CD1c-positive myeloid dendritic cell (primary cell): ENCODE results near the gene CASP8AP2.
"Not testable (repeated sequence)": the region's sequence is repeated elsewhere in the genome, so short reads cannot be mapped to it uniquely, and the experiment has no call there.

Experiments used
- DNase-seq: peaks from one replicate; pipeline ENCODE4 v3.0.0-alpha.2; 2016; ENCODE audit errors: extremely low spot score

Gene CASP8AP2

DNA sequence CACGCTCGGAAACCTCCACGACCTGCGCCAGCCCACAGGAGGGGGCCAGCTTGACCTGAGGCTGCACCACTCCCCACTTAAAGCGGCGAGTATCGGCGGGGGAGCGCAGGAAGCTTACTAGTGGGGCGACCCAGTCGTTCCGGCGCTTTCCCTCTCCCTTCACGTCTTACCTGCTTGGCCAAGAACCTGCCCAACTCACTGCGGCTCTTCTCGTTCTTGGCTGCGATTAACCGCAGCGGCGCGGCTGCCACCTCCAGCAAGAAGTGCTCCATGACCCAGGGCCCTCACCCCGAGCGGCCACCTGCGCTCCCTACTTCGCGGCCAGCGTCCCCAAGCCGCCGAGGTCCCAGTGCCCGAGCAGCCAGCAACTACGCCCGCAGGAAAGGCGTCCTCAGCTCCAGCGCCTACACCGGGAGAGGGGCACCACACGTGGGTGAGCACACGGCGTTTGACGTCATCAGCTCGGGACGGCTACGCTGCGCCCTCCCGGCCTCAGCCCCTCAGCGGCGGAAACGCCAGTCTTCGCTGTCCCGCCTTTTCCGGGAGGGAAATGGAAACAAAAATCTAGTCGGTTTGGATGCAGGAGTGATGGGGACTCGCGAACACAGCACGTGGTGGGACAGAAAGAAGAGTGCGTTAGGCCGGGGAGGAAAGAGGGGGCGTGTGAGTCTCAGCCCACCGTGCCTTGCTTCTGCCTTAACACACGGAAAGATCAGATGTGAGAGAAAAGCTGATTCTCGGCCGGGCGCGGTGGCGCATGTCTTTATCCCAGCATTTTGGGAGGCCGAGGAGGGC, 10.1 kb upstream of the CASP8AP2 start, which contains the start of gene MDN1:
TSS of gene MDN1 (minus strand) at position 459 of the 795 bp plus-strand sequence. CDS start at position 272, 187 bp downstream.
- DNase-seq, result peak; percentile 97

DNA sequence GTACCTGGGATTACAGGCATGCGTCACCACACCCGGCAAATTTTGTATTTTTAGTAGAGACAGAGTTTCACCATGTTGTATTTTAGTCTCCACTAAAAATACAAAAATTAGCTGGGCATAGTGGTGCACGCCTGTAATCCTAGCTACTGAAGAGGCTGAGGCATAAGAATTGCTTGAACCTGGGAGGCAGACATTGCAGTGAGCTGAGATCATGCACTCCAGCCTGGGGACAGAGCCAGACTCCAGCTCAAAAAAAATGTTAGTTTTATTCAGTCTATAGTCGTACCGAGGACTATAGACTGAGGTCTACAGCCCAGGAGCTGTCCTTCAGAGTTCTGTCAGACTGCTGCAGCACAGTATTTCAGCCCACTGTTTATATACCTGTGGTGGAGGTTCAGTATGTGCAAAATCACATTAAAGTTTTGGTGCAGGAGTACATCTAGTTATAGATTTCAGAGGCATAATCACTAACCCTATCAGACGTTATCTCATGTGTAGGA, 3.6 kb upstream of the CASP8AP2 start:
- no peak for DNase-seq

DNA sequence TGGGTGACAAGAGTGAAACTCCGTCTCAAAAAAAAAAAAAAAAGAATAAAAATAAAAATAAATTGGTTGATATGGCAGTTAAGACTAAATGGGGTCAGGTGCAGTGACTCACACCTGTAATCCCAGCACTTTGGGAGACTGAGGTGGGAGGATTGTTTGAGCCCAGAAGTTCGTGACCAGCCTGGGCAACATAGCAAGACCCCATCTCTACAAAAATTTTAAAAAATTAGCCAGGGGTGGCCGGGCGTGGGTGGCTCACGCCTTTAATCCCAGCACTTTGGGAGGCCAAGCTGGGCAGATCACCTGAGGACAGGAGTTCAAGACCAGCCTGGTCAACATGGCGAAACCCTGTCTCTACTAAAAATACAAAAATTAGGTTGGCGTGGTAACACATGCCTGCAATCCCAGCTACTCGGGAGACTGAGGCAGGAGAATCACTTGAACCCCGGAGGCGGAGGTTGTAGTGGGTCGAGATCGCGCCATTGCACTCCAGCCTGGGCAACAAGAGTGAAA, 1.1 kb upstream of the CASP8AP2 start:
- not testable (repeated sequence) for DNase-seq

DNA sequence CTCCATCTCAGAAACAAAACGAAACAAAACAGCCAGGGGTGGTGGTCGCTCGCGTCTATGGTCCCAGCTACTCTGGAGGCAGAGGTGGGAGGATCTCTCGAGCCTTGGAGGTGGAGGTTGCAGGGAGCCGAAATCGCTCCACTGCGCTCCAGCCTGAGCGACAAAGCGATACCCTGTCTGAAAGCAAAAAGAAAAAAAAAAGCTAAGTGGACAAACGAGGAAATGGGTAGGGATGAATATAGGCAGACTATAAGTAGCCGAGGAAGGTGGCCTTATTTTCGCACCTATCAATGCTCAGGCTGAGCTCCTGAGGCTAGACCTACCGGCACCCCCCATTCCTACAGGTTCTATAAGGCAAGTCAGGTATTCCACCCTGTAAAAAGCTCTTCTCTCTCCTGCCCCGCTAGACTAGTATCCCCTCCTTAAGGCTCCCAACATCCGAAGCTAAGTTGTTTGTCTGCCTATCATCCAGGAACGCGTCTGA, 650 bp upstream of the CASP8AP2 start:
- no peak for DNase-seq

DNA sequence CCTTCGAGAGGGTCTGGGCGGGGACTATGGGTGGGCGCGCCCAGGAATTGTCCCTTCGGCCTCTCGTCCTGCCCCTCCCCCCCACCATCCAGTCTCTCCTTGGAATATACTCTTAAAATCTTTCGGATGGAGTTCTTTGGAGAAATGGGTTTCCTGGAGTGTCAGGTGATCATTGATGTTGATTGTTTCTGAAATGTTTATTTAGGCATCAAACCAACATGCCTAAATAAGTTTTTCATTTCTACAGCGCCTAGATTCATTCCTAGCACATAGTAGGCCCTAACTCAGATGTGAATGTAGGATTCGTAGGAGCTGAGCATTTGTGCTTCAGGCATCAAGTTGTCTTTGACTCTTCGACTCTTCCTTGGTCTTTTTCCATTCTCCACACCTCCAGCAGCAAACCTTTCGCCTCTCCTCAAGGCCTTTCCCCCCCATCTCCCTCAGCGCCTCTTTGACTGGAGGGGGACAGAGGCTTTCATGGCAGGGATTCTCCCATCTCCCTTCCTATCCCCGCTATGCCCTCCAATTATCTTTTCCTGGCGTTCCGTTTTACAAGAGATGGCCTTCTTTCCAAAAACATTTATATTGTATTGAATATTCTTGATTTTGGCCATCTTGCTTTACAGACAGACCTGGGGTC, 610 bp downstream of the CASP8AP2 start:
- DNase-seq, result no peak

DNA sequence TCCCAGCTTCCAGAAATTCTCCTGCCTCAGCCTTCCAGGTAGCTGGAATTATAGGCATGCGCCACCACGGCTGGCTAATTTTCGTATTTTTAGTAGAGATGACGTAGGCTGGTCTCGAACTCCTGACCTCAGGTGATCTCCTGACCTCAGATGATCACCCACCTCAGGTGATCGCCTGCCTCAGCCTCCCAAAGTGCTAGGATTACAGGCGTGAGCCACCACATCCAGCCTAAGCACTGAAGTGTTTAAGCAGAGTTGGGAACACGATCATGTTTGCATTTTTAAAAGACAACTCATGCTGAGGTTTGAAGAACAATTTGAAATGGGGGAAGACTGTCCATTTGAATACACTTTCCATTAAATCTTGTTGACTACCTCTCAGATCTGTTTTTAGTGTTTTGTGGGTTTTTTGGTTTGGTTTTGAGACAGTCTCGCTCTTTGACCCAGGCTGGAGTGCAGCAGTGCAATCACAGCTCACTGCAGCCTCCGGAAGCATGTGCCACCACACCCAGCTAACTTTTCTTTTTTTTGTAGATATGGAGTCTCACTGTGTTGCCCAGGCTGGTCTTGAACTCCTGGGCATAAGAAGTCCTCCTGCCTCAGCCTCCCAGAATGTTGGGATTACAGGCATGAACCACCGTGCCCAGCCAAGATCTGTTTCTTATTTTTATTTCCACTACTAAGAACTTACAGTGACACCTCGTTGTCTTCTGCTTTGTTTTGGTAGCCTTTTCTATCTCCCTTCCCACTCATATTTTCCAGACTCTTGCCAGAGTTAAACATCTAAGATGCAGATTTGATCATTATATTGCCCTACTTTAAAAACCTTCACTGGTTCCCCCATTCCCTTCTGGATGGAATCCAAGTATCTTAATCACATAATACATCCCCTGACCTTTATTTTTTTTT, 5.5 kb downstream of the CASP8AP2 start:
- no peak for DNase-seq

DNA sequence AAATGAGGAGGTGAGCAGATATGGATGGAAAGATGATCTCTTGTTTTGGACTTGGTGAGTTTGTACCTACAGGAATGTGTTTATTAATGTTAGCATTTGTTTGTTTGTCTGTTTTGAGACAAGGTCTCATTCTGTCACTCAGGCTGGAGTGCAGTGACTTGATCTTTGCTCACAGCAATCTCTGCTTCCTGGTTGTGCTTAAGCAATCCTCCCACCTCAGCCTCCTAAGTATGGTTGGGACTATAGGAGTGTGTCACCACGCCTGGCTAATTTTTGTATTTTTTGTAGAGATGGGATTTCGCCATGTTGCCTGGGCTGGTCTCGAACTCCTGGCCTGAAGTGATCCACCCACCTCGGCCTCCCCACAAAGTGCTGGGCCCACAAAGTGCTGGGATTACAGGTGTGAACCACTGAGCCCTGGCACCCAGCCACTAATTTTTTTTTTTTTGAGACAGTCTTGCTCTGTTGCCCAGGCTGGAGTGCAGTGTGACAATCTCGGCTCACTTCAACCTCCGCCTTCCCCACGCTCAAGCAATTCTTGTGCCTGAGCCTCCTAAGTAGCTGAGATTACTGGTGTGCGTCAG, 7.1 kb downstream of the CASP8AP2 start:
- DNase-seq, result no peak

DNA sequence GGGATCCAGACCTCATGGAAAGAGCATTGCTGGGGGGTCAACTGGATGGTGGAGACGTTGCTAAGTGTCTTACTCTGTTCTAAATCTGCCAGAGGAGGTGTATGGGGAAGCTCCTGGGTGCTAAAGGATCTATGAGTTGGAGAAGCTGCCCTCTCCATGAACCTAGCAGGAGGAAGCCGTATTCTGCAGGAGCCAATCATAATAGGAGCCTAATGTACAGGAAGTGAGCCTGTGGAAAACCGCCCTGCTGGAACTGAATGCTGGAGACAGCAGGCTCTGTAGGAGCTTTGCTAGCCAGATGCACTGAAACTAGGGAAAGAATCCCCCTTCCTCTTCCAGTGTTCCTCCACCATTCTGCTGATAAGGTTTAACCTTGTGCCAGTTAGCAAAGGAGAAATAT, 10.9 kb downstream of the CASP8AP2 start:
- DNase-seq, result peak; percentile 64

DNA sequence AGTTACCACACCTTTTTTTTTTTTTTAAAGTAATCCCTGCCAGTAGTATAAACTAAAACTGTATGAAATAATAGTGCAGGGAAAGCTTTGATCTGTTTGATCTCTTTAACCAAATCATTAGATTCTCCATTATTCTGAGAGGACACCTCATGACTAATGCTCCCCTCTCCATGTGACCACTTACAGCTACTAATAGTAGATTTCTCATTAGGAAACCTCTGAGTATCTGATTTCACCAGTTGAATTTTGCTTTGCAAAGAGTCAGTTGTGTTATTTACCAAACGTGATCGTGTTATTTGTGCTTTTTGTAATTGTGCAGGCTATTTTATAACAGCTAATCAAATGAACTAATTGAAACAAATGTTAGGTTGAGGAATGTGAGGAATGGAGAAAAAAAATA, 12.5 kb downstream of the CASP8AP2 start:
- DNase-seq, result no peak

DNA sequence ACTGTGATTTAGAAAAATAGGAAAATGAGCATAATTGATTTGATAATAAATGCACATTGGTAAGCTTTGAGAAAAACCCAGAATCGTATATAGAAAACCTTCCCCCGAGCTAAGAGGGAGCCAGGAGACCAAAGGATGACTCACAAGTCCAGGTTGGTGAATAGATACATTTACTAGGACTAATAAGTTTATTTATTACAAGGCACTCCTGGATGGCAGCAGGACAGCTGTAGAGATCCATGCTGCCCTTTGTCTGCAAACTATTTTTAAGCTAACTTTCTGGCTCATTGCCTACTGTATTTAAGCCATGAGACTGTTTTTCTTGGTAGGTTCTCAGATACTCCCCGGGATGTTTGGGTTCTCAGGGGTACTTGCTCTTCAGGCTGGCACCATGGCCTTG, 13.4 kb downstream of the CASP8AP2 start:
- DNase-seq, result no peak

DNA sequence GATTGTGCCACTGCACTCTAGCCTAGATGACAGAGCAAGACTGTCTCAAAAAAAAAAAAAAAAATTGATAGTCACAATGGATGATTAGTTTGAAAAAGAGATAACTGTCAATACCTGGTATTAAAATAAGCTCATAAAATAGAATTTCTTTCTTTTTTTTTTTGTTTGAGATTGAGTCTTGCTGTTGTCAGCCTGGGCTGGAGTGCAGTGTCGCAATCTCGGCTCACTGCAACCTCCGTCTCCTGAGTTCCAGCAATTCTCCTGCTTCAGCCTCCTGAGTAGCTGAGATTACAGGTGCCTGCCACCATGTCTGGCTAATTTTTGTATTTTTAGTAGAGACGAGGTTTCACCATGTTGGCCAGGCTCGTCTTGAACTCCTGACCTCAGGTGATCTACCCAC, 17.8 kb downstream of the CASP8AP2 start:
- DNase-seq, result not testable (repeated sequence)

DNA sequence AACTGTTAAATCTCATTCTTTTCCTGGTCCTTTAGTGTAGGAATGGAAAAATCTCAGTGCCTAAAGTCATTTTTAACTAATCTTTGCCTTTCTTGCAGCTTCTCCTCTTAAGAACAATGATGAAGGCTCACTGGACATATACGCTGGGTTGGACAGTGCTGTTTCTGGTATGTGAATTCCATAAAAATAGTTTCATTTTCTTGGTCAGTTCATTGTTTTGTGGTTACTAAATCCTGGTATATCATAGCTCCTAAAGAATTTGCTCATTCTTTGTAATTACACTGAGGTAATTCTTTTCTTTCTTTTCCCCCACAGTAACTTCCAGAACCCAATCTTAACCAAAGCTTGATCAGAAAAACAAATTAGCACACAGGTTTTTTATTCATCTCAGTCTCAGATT, 23.4 kb downstream of the CASP8AP2 start:
- DNase-seq, result no peak

DNA sequence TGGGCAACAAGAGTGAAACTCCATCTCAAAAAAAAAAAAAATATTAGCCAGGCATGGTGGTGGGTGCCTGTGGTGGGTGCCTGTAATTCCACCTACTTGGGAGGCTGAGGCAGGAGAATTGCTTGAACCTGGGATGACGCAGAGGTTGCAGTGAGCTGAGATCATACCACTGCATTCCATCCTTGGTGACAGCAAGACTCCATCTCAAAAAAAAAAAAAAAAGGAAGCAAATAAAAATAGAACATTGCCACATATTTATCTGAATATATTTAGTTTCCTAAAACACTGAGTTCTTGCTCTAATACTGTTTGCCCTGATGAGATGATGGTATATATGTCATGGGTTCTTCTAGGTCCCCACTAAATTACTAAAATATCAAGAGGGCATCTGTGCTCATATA, 28.4 kb downstream of the CASP8AP2 start:
- DNase-seq, result no peak

DNA sequence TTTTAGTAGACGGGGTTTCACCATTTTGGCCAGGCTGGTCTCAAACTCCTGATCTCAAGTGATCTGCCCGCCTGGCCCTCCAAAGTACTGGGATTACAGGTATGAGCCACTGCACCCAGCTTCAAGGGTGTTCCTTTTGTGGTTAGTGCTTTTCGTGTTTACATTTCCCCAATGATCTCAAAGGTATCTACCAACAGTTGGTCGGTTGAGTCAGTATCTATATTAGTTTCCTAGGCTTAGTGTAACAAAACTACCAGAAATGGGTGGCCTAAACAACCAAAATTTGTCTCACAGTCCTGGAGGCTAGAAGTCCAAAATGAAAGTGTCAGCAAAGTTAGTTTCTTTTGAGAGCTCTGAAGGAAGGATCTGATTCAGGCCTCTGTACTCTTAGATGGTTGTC, 30.1 kb downstream of the CASP8AP2 start:
- no peak for DNase-seq

DNA sequence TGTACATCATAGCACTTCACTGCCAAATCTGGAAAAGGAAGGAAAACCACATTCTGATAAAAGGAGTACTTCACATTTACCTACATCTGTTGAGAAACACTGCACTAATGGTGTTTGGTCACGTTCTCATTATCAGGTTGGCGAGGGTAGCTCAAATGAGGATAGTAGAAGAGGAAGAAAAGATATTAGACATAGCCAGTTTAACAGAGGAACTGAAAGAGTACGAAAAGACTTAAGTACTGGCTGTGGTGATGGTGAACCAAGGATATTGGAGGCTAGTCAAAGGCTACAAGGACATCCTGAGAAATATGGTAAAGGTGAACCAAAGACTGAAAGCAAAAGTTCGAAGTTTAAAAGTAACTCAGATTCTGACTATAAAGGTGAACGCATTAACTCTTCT, 32.6 kb downstream of the CASP8AP2 start:
- DNase-seq, result no peak

DNA sequence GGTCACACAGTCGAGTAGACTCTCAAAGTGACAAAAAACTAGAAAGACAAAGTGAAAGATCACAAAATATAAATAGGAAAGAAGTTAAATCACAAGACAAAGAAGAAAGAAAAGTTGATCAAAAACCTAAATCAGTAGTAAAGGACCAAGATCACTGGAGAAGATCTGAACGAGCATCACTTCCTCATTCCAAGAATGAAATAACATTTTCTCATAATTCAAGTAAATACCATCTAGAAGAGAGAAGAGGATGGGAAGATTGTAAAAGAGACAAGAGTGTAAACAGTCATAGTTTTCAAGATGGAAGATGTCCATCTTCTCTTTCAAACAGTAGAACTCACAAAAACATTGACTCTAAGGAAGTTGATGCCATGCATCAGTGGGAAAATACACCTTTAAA, 33.0 kb downstream of the CASP8AP2 start:
- no peak for DNase-seq

DNA sequence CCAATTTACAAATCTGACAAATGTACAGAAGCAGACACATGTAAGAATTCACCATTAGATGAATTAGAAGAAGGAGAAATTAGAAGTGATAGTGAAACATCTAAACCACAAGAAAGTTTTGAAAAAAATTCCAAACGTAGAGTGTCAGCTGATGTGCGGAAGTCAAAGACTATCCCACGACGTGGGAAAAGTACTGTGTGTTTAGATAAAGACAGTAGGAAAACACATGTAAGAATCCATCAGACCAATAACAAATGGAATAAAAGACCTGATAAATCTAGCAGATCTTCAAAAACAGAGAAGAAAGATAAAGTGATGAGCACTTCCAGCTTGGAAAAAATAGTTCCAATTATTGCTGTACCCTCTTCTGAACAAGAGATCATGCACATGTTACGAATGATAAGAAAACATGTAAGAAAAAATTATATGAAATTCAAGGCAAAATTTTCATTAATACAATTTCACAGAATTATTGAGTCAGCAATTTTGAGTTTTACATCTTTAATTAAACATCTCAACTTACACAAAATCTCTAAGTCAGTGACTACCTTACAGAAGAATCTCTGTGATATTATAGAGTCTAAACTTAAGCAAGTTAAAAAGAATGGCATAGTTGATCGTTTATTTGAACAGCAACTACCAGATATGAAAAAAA, 36.5 kb downstream of the CASP8AP2 start:
- no peak for DNase-seq

DNA sequence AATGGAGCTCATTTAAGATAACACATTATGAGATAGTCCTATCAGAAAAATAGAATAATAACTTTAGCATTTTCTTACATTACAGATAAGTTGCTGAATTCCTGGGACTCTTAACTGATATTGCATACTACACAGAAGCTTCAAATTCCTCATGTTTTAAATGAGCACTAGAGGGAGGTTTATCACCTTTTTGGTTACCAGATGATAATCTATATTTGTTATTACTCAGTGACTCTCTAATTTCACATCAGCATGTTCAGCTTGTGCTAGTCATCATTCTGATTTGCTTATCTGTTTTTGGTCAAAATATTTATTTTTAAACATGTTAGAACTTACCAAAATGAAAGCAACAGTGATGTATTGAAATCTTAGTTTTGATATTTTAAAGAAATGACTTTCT, 44.0 kb downstream of the CASP8AP2 start:
- DNase-seq, result no peak

DNA sequence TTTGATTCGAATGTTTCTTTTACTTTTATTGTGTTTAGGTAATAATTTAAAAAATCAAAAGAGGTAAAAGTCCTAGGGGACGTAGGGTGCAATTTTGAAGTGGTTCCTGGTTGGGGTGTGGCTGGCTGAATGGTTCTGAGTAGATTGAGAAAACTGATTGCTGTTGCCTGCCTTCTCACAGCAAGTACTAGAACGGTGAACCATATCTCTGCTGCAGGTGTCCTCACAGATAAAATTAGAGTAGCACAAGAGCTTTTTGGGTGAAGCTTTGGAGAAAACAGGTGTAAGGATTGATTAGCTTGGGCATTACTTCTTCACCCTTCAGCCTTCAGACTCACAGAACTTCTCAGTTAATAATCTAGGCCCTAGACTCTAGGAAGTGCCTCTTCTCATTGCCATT, 44.8 kb downstream of the CASP8AP2 start:
- no peak for DNase-seq

DNA sequence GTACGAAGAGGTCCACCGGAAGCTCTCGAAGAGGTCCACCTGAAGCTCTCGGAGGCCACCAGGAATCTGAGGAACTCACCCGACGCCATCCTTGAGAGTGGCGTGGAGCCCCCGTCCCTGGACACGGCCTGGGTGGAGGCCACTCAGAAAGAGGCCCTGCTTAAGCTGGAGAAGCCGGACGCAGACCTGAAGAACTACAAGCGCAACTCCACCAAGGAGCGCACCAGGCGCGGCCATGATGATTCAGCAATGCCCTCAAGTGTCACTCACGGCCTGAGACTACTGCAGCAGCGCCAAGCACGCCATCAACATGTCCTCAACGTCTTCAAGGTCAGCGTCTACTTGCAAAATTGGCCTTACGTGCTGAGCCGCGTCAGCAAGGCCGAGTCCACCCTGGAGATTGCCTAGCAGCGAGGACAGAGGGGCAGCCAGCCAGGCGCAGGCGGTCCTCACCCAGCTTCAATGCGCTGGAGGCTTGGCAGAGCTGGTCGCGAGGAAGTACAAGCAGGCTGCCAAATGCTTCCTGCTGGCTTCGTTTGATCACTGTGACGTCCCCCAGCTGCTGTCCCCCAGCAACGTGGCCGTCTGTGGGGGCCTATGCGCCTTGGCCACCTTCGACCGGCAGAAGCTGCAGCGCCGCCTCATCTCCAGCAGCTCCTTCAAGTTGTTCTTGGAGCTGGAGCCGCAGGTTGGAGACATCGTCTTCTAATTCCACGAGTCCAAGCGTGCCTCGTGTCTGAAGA, 56.9 kb downstream of the CASP8AP2 start:
- no peak for DNase-seq
